Endothelial cell of hepatic sinusoid (primary cell): ENCODE results near the gene KRTAP10-12.

Source experiments
- in situ Hi-C: cut with HindIII; loops from 2 replicates; pipeline ENCODE4 v1.10.0; 2017; ENCODE audit warnings: low sequenced_read_pairs

Gene KRTAP10-12

GRCh38 chr21:44728716-44729115, 31.7 kb downstream of the KRTAP10-12 start:
- in situ Hi-C loops = no loop called here

- in situ Hi-C loops = no loop called here
Measured at GRCh38 chr21:44729336-44730027, 32.5 kb downstream of the KRTAP10-12 start.

- in situ Hi-C loops = no loop called here
Measured at GRCh38 chr21:44730028-44730395, 33.0 kb downstream of the KRTAP10-12 start.

- in situ Hi-C loops = no loop called here
Measured at GRCh38 chr21:44730951-44731579, 34.1 kb downstream of the KRTAP10-12 start.

- in situ Hi-C loops = no loop called here
Measured at GRCh38 chr21:44732263-44732662, 35.3 kb downstream of the KRTAP10-12 start.

- in situ Hi-C loops = no loop called here
Measured at GRCh38 chr21:44732956-44733355, 36.0 kb downstream of the KRTAP10-12 start.

- in situ Hi-C loops = no loop called here
Measured at GRCh38 chr21:44734026-44734745, 37.2 kb downstream of the KRTAP10-12 start.

GRCh38 chr21:44734841-44735240, 37.9 kb downstream of the KRTAP10-12 start:
- in situ Hi-C loops = loop anchor here (5.0 kb wide), 1 partner anchor 73 kb away; no protein-coding TSS in a partner anchor

GRCh38 chr21:44735821-44736220, 38.8 kb downstream of the KRTAP10-12 start:
- in situ Hi-C loops = loop anchor here (5.0 kb wide), 1 partner anchor 74 kb away; no protein-coding TSS in a partner anchor

GRCh38 chr21:44736291-44737004, 39.5 kb downstream of the KRTAP10-12 start:
- in situ Hi-C loops = loop anchor here (5.0 kb wide), 1 partner anchor 74 kb away; no protein-coding TSS in a partner anchor

- in situ Hi-C loops = loop anchor here (5.0 kb wide), 1 partner anchor 76 kb away; no protein-coding TSS in a partner anchor
Measured at GRCh38 chr21:44737706-44738354, 40.9 kb downstream of the KRTAP10-12 start.

- in situ Hi-C loops = loop anchor here (5.0 kb wide), 1 partner anchor 76 kb away; no protein-coding TSS in a partner anchor
Measured at GRCh38 chr21:44738621-44739020, 41.6 kb downstream of the KRTAP10-12 start.

GRCh38 chr21:44739316-44739715, 42.3 kb downstream of the KRTAP10-12 start:
- in situ Hi-C loops = loop anchor here (5.0 kb wide), 1 partner anchor 77 kb away; no protein-coding TSS in a partner anchor

- in situ Hi-C loops = no loop called here
Measured at GRCh38 chr21:44740742-44741141, 43.8 kb downstream of the KRTAP10-12 start.

GRCh38 chr21:44741921-44742320, 44.9 kb downstream of the KRTAP10-12 start:
- in situ Hi-C loops = no loop called here

- in situ Hi-C loops = no loop called here
Measured at GRCh38 chr21:44742418-44743153, 45.6 kb downstream of the KRTAP10-12 start.
